Dermis microvascular lymphatic vessel endothelial cell (primary cell): Measurements from ENCODE around the gene CSNK1A1. TPM values are rescaled to one million over a fixed set of nuclear protein-coding genes. Genes with fewer than 3 reads are reported as not detected.

Experiments
- total RNA-seq: library from RNA; depleted of rRNA; stranded (reverse); fragments of >200 nt; gene quantifications from 2 replicates; pipeline ENCODE4 v1.2.1, GENCODE V29; 2014

CSNK1A1 gene
- total RNA-seq, 1 donor from 2014 or later = 317 TPM

Other genes with a start within 250 kb of the CSNK1A1 start
- 44.0 and 103 TPM in 2 replicates for gene GRPEL2, start 205.9 kb downstream of the CSNK1A1 start, total RNA-seq
- 11.4 and 12.6 TPM in 2 replicates for gene PCYOX1L, start 193.4 kb downstream of the CSNK1A1 start, total RNA-seq
- not detected in 2 replicates for gene IL17B, start 172.1 kb downstream of the CSNK1A1 start, total RNA-seq
- 8.3 and 20.6 TPM in 2 replicates for gene ARHGEF37, start 30.1 kb upstream of the CSNK1A1 start, total RNA-seq
- 1.8 and 2.8 TPM in 2 replicates for gene PPARGC1B, start 178.9 kb upstream of the CSNK1A1 start, total RNA-seq